Stimulated activated CD4-positive, alpha-beta T cell treated with anti-CD3 and anti-CD28 coated beads, TNF-alpha, amount 100 ng/mL, for 48 hours (primary cell): Measurements from ENCODE around the gene APMAP.

Source experiments
- DNase-seq, 3 donors: peaks; one replicate each; pipeline ENCODE4 v3.0.0-alpha.2; 2020; ENCODE audit warnings: low read depth in 3 of 3

APMAP gene

DNA sequence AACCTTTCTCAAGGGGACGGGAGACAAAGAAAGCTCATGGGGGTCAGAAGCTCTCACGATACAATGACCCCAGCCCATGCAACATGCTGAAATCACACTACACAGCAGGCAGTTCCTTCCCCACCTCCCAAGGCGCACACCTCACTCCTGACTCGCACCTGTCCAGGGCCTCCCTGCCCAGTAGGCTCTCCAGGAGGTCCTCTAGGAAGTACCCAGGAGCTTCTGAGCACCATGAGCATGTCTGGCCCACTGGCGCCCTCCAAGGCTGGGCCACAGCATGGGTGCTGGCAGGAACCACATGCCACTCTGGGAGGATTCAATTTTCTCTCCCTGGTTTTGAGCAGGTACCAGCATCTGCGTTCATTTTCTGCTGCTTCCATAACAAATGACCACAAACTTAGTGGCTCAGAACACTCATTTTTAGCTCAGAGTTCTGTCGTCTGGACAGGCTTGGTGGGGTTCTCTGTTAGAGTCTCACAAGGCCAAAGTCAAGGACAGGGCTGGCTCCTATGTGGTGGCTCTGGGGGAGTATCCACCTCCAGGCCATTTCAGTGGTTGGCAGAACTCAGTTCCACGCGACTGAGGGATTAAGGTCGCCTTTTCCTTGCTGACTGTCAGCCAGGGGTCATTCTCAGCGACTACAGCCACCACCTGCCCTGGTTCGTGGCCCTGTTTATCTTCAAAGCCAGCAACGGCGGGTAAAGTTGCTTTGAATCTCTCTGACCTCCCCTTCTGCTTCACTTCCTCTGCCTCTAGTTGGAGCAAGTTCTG is 32.7 kb upstream of the APMAP start:
- DNase-seq: no peak

DNA sequence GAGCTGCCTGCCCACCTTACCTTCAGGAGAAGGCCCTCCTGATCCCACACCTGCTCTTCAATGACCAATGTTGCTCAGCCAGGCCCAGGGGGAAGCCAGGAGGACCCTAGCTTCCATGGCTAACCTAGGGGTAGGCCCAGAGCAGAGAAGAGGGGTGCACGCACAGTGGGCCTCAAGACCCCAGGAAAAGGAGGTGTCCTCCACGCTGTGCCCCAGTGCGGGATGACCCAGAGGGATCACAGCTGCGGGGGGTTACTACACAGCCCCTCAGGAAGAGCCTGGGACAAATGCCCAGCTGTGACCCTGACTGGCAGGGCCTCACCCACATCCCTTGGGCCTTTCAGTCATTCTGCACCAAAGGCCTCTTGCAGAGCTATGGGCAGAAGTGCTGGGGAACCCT is 31.6 kb upstream of the APMAP start:
- DNase-seq: no peak

DNA sequence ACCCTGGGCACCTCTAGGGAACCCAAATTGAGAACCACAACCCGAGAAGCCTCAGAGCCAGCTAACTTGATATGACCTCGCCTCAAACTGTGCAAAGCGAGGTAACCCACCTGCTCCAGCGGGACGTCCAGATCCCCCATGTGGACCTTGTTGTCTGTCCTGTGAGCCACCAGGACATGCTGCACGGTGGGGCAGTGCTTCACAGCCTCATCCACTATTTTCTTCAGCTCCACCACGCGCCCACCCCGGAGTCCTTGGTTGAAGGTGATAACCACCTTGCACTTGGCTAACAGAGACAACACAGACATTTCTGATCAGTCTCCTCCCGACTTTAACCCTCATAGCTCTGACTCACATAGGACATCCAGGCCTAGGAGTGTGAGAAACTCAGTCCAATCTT is 30.8 kb upstream of the APMAP start:
- no peak for DNase-seq

DNA sequence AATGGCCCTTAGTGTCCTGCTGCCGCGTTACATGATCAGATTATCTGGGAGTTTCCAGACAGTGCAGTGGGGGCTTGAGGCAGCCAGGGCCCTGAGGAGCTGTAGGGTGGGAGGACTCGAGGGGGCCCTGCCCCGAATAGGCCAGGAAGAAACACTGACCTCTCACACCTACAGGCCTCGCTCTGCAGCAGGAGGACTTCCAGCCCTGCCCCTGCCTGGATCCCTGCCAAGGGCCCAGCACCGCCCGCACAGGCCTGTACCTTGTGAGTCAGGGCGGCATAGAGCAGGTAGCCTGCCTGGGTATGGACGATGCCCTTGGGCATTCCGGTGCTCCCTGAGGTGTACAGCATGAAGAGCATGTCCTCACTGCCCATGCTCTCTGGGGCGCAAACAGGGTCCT is 30.1 kb upstream of the APMAP start:
- no peak for DNase-seq

DNA sequence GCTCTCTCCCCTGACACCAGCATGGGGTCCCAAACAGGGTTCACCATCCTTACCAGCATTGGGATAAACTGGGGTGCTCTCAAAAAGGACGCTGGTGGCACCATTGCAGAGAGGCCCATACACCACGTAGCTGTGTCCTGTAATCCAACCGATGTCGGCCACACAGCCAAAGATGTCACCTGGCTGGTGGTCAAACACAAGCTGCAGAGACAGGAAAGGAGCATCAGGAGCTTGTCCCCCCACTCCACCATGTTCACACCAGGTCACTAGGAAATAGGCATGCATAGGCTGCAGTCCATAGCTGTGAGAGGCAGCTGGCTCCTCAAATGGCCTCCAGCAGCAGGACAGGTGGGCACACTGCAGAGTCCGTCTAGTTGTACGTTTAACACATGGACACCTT is 28.8 kb upstream of the APMAP start:
- DNase-seq: no peak

DNA sequence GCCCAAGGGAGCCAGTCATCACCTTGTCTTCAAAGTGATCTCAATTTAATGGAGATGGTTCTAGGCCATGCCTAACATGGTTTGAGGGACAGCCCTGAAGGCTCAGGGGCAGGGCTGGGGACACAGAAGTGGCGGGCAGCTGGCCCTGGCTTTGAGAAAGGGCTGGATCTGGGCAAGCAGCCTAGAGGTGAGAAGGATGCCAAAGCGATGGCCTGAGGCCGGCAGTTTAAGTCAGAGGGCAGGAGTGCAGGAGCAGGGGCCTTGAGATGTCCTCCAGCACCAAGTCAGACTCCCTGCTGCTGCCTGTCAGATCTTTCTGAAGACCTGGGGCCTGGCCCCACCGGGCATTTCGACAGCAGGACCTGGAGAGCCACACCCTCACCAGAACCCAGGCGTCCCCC is 28.4 kb upstream of the APMAP start:
- DNase-seq: no peak

DNA sequence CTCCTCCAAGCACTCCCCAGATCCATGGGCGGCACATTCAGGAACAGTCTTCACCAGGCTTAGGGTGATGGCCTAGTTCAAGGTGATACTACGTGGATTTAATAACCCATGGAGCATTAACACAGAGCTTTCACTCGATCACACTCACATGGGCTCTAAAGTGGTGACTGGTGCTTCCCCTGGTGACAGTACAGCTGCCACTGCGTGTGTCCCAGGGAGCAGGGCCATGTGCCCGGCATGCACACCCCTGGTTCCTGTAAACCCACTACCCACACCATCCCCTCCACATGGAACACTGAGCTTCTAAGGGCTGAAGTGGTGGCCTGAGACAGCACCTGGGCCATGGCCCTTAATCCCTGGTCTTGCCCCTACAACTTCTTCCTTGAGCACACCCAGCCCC is 27.8 kb upstream of the APMAP start:
- no peak for DNase-seq

DNA sequence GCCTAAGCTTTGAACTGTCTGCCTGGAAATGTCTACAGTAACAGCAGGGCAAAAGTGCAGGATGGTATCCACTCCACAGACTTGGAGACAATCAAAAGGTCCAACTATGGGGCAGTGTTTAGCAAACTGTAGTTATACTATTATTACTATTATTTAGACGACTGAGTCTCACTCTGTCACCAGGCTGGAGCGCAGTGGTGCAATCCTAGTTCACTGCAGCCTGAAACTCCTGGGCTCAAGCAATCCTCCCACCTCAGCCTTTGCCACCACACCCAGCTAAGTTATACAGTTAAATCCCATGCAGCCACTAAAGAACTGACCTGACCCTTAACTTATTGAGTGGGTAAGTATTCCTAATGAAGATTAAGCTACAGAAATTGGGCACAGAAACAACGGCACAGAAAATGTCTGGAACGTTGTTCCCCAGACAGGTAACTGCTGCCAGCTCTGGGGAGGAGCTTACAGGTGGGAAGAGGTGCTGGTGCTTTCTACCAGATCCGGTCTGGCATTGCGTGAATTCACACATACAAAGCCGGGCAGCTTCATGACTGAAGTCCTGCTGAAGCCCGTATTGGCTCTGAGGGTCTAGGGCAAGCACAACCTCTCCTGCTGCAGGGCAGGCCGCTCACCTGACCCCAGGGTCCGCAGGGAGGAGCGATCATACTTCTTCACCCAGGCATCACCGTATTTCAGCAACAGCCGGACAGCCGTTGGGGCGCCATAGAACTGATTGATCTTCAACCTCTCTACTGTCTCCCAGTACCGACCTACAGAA is 27.0 kb upstream of the APMAP start:
- no peak for DNase-seq

DNA sequence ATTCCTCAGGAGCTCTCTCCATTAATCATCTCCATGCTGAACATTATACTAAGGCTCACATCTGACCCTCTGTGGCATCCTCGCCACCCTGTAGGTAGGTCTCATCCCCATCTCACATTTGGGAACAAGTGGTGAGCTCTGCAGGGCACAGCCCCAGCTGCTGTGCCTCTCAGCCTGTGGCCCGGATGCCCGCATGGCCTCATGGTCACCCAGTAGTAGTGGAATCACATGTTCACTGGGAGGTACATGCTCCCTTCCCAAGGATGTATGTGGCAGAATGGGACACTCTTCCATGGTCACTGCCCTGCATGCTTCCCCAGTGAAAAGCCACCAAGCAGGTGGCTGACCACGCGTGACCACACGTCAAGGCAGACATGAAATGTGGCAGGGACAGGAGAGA is 26.3 kb upstream of the APMAP start:
- no peak for DNase-seq

DNA sequence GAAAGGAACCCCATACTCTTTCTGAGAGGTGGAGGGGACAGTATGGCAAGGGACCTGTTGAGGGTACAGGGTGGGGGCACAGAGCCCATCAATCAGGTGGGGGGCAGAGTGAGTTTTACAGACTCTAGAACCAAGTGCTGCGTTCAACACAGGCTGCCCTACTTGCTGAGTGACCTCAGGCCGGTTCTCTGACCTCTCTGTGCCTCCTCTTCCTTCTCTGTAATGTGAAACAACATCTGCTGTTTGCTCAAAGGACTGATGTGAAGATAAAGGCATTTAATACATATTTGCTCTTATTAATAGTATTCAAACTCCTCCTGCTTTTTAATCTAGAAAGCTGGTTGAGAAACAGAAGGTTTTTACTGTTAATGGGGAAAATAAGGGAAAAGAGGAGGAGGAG is 25.9 kb upstream of the APMAP start:
- DNase-seq: no peak

DNA sequence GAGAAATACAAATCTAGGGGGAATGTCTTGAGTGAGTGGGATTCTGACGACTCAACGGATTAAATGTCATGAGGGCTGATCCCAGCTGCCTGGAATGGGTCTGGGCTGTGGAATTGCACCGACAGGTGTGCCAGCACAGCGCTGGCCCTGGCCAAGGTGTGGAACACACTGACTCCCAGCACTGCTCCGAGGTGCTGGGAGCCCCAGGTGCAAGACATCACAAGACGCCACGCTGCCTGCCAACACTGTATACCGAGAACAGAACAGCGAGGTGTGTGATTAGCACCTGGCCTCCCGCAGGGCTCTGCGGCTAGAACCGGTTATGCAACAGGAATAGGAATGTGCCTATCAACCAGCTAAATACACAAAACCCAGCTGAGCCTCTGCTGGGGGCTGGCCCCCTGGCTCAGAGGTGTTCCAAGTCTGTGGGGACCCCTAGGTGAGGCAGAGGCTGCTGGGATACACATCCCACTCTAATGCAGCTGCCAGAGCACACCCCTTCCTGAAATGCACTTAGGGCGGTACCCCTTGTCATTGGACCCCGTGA is 24.8 kb upstream of the APMAP start:
- no peak for DNase-seq

DNA sequence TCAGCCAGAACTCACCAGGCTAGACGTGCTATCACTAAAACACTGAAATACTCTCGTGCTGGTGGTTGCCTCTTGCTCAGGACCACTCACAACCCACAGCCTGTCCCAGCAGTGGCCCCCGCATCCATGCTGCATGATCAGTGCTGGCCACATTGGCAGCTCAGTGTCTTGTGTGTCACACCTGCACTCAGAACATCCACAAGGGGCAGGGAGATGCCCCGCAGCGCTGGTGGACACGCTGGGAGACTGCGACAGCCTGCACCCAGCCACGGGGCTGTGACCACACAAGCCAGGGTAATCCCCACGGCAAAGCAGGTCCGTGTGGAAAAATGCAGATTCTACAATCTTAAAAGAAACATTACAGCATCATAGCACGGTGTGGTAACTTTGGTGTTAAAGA is 23.9 kb upstream of the APMAP start:
- no peak for DNase-seq

DNA sequence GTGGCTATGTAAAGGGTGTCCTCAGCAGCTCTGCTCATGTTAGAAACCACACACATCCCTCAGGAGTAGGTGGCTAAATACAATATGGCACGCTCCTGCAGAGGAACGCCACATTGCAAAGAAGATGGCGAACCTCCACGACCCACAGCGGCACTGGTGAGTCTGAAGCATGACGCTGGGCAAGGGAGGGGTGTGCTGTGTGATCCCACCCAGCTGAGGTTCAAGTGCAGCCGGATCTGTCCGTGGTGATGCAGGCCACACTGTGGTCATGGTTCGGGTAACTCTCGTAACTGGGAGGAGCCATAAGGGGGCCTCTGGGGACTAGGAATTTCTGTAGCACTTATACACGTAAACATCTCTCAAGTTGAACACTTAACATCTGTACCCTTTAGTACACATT is 23.4 kb upstream of the APMAP start:
- no peak for DNase-seq

DNA sequence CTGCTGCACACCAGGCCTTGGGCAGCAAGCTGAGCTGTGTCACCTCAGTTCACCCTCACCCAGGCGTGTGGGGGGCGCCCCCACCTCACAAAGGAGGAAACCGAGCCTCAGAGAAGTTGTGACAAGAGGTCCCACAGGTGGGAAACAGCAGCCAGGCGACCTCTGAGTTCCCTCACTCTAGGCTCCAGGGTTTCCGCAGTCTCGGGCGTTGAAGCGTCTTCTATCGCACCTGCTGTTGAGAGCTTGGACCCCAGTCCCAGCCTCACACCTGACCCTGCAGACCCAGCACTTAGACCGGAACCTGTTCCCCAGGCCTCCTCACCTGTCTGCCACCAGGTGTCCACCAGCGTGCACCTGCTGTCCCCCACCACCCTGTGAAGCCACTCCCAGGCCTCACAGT is 22.3 kb upstream of the APMAP start:
- DNase-seq: no peak

DNA sequence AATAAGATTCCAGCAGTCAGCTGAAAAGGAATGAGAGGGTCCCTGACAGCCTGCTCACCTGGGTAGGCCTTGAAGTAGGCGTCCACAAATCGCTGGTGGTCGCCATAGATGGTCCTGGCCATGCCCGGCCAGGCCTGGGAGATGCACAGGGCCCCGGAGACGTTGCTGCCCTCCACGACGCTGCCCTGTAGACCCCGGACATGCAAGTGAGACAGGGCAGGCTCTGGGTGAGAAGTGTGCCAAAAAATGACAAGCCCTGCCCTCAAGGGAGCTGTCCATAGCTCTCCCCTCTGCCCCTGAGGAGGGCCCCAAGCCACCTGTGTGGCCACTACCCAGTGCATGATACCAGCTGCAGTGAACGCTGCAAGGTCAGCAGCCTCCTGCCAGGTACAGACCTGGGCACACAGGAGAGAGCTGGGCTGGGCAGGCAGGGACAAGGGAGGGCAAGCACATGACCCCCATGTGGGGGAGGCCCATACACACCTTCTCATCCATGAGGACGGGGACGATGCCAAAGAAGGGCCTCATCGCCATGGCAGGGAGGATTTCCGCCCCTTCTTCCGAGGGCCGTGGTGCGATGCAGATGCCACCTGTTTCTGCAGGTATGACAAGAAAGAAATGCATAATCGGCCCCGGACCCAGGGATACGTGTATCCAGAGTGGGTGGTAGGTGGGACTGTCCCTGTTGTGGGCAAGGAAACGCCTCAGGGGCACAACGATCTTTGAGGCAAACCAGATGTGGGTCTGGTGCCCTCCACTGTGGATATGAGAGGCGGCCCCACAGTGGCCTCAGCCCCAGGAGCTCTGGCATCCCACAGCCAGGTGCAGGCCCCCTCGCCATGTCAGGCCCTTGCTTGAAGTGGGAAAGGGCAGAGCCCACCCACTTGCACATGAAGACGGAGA is 21.2 kb upstream of the APMAP start:
- no peak for DNase-seq

DNA sequence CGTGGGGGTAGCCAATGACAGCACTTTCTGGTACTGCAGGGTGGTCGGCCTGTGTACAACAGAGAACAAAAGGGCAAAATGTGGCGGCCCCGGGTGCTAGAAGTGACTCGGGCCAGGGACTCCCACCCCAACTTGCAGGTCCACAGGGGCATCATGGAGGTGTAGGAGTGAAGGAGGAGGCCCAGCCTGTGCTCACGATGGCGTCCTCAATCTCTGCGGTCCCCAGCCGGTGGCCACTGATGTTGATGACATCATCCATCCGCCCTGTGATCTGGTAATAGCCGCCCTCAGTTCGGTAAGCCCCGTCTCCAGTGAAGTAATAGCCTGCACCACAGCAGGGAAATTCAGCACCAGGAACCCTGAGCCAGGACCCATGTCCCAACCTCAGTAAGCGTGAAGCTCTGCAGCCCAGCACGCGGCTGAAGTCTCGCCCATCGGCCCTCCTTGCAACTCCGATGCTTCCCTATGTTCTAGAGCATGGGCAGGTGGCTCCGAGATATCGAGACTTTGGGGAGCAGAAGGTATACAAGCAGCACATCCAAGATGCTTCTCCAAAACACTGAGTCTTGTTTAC is 20.2 kb upstream of the APMAP start:
- DNase-seq: no peak

DNA sequence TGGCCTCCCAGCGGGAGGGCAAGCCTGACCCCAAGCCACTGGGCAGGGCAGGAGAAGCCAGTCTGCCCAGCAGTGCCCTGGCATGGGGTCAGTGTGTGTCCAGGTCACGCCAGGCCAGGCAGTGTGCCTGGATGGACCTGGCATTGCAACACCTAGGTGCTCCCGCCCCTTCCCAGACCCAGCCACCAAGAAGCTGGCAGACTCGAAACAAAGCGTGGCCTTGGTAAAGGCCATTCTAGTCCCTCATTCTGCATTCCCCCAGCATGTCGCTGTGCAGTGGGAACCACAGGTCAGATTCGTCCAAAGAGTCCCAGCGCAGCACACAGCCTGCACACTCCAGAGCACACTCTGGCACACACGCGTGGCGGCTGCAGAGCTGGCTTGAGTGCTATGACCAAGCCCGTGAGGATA is 19.3 kb upstream of the APMAP start:
- no peak for DNase-seq

DNA sequence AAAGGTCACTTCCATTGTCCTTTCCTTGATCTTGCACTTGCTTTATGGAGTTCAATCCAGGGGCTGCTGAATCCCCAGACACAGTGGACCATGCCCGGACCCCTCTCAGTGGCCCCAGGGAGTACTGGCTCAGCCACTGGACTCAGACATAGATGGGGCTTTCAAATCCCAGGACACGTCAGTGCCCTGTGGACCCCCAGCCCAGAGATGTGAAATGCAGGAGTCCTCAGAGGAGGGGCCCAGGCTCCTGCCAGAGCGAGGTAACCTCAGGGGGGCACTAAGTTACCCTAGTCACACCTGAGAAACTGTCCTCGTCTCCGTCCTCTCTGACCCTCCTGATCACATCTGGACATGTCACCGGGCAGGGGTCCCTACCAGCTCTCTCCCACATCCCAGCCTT is 18.7 kb upstream of the APMAP start:
- no peak for DNase-seq

DNA sequence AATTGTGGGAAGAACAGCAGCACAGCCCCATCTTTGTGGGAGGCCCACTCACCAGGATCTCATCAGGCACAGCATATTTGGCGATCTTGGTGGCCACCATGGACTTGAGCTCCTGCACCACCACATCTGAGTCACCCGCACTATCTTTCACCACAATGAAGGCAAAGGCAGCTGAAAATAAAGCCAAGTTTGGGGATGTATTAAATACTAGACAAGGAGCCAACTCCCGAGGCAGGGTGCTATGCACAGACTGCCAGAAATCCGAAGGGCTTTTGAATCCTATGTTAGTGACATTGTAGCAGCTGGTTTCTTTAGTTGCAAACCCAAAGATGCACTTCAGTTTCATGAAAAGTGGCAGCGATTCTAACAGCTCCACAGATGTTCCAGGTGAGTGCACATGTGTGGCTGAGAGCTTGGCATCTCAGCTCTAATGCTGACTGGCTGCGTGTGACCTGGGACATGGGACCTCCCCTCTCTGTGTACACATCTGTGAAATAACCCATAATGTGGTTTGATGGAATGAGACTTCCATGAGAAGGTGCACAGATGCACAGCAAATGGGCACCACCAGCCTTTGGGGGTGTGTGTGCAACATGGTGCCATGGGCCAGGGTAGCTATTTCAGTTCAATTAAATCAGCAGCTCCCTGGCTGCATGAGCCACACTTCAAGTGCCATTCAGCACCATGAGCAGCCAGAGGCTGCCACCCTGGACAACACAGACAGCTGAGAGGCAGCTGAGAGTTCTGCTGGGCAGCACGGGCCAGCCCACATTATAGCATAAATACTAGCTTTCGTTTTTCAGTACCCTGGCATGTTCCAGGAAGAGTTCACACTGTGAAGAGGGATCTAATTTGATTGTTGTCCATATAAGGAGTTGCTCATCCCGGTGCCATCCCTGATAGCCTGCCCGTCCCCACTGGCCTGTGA is 16.9 kb upstream of the APMAP start:
- no peak for DNase-seq

DNA sequence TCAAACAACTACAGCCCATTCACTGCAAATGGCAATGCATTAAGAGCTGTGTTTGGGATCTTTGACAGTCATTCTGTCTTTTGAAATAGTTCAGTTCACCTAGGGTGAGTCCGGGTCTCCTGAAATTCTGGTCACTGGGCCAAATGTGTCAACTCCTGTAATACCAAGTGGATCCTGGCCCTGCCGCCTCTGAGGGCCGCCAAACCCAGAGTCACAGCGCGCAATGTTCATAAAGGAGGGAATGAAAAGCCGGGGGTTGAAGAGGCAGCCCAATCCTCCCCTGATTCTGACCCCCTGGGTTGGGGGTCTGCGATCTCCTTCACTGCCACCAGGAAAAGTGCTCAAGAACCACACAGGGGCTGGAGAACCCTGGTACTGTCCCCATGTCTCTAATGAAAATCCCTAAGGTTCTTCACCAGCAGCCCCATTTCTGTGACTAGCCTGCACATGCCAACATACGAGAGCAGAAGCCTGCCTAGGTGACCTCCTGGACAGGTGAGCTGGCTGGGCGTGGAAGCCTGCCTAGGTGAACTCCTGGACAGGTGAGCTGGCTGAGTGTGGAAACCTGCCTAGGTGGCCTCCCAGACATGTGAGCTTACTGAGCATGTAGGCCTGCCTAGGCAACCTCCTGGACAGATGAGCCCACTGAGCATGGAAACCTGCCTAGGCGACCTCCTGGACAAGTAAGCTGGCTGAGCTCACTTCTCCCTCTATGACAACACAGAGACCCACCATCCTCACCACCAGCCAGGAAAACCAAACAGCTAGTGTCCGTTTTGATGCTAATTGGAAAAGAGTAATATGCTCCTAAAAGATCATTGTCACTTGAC is 16.1 kb upstream of the APMAP start:
- DNase-seq: no peak
